Omental fat pad (tissue), 4 donors: Measurements from ENCODE around the gene TUBG1. TPM values are rescaled to one million over a fixed set of nuclear protein-coding genes. Genes with fewer than 3 reads are reported as not detected.

ENCODE experiments used
- ATAC-seq: fragments of 150-250 bp; one replicate; pipeline ENCODE4 v1.9.1; 2016; ENCODE audit warnings: mild to moderate bottlenecking, moderate library complexity; ENCODE audit not compliant: low FRiP score
- DNase-seq: peaks from one replicate; pipeline ENCODE4 v3.0.0-alpha.2; 2019; ENCODE audit warnings: low spot score
- CTCF ChIP-seq, 3 donors: fragments of 450-650 bp; IDR thresholded peaks; one replicate each; pipeline ENCODE4 v1.5.1; 2016 to 2017; ENCODE audit warnings: antibody characterized with exemption in 3 of 3, mild to moderate bottlenecking in 3 of 3, moderate library complexity in 2 of 3
- total RNA-seq, 4 donors: library from RNA; depleted of rRNA; stranded (reverse); fragments of >200 nt; gene quantifications; one replicate each; pipeline ENCODE4 v1.1.0, GENCODE V29; 2016

TUBG1 gene
- total RNA-seq, 4 donors from 2014 or later = 19.8 to 45.8 (median 27.1) TPM

- DNase-seq = no peak
- TF ChIP-seq CTCF (IDR thresholded peaks at IDR 0.05) = no peak
- no peak for ATAC-seq
Measured at GRCh38 chr17:42579794-42580551, 29.5 kb upstream of the TUBG1 start.

GRCh38 chr17:42581744-42582270 lies 27.7 kb upstream of the TUBG1 start:
- DNase-seq (no peak), ATAC-seq (no peak)
- TF ChIP-seq CTCF (IDR thresholded peaks at IDR 0.05) = no peak

GRCh38 chr17:42584880-42585279 lies 24.6 kb upstream of the TUBG1 start:
- DNase-seq (no peak), ATAC-seq (no peak)
- TF ChIP-seq CTCF (IDR thresholded peaks at IDR 0.05) = no peak

GRCh38 chr17:42585353-42585752 lies 24.1 kb upstream of the TUBG1 start:
- no peak for TF ChIP-seq CTCF (IDR thresholded peaks at IDR 0.05)
- DNase-seq (no peak), ATAC-seq (no peak)

- no peak for ATAC-seq
- no peak for TF ChIP-seq CTCF (IDR thresholded peaks at IDR 0.05)
Measured at GRCh38 chr17:42586514-42587230, 22.8 kb upstream of the TUBG1 start.

GRCh38 chr17:42590886-42591285 lies 18.6 kb upstream of the TUBG1 start:
- no peak for TF ChIP-seq CTCF (IDR thresholded peaks at IDR 0.05)
- DNase-seq (no peak), ATAC-seq (no peak)

More at GRCh38 chr17:42586514-42587230, 22.8 kb upstream of the TUBG1 start:
- no peak for DNase-seq
